Measurements from ENCODE around the gene ADRB2. TPM values are rescaled to one million over a fixed set of nuclear protein-coding genes. Genes with fewer than 3 reads are reported as not detected.
A peak's percentile ranks its signal among the peaks of the same experiment; 100 is the strongest.
"Not testable (repeated sequence)": the region's sequence is repeated elsewhere in the genome, so short reads cannot be mapped to it uniquely, and the experiment has no call there.

ADRB2 gene
- total and polyA plus RNA-seq, 5 donors = 2.4 to 9.2 (median 7.4) TPM

DNA sequence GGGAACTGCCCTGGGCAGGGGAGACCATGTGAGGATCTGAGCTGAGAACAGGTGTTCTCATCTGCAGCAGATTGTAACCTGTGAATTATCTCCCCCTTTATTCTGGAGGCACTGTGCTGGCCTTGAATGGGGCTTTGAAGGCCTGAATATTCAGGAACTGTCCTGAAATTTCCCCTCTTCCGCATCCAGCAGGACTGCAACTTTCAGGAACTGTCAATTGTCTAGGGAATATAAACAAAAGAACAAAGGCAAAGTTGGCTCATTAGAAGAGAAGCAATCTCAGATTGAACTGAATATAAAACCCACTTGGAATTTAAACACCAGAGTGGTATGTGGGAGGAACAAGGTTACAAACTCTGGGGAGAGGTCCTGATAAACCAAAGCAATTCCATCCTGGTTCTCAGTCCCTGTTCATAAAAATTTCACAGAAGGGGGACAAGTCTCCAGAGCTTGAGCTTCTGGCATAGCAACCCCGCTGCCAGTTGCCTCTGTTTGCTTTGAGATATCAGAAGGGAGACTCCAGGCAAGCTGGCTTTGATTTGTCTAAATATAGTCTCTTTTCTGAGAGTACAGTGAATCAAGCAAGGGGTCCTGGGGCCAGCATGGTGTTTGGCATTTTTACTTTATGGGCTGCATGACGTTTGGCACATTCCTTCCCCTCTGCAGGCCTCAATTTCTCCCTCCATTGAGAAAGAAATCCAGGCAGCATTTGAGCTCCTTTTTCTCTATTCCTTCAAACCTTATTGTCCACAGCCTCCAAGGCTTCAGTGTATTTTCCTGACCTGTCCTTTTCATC, 47.5 kb downstream of the ADRB2 start:
- H3K4me3 ChIP-seq (ENCODE audit: low read length) = no peak overlapping the region
- peaks cover 9% of the 10 kb centered on the region for H3K4me1 ChIP-seq (ENCODE audit: control insufficient read depth, insufficient read depth, low read length)
- intact Hi-C loops (cut with DNase I) = no loop called here
- no peaks in the 10 kb centered on the region for H3K9me3 ChIP-seq (ENCODE audit: control insufficient read depth, low read length)
- DNase-seq (no peak), ATAC-seq (peak; percentile 38 to 56)
- H3K27me3 ChIP-seq (ENCODE audit: control insufficient read depth, insufficient read depth) = no peaks in the 10 kb centered on the region
- H3K27ac ChIP-seq (ENCODE audit: low read length) = peak overlapping the region; percentile 70
- WGBS = 25% methylated on average over 3 of the region's 3 CpGs

DNA sequence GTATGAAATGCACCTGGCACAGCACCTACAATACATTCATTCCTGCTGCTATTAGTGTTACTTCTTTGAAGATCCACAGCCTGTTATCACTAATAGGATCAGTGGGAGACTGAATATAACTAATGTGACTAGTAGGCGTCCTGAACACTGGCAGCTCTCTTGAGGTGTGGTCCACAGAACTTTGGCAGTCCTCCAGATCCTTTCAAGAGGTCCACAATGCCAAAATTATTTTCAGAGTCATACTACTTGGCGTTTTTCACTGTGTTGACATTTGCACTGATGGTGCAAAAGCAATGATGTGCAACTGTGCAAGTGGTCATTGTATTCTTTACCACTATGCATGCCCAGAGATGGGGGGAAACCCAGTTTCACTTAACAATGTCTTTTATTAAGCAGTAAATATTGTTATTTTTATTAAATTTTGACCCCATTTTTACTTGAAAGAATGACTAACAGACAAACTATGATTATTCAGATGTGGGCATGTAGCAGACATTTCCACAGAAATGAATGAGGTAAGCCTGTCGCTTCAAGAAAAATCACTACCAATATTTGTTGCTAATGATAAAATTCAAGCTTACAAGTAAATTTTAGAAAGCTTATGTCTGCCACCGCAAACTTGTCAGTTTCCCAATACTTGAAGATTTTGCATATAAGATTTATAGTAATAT, 48.9 kb downstream of the ADRB2 start:
- Histone ChIP-seq H3K27me3 (ENCODE audit: control insufficient read depth, insufficient read depth) (no peaks in the 10 kb centered on the region), H3K27ac (ENCODE audit: low read length) (peak overlapping the region; percentile 1), H3K9me3 (ENCODE audit: control insufficient read depth, low read length) (no peaks in the 10 kb centered on the region), H3K4me1 (ENCODE audit: control insufficient read depth, insufficient read depth, low read length) (peaks cover 9% of the 10 kb centered on the region), H3K4me3 (ENCODE audit: low read length) (no peak overlapping the region)
- 54% methylated on average over 4 of the region's 4 CpGs for WGBS
- DNase-seq = no peak
- peak; percentile 63 for ATAC-seq
- intact Hi-C loops (cut with DNase I) = no loop called here

- H3K27me3 ChIP-seq (ENCODE audit: control insufficient read depth, insufficient read depth); ATAC-seq; DNase-seq; intact Hi-C loops (cut with DNase I); H3K27ac ChIP-seq (ENCODE audit: low read length); H3K4me1 ChIP-seq (ENCODE audit: control insufficient read depth, insufficient read depth, low read length); H3K4me3 ChIP-seq (ENCODE audit: low read length); H3K9me3 ChIP-seq (ENCODE audit: control insufficient read depth, low read length): not testable (repeated sequence)
- 92% methylated on average over 5 of the region's 5 CpGs for WGBS
Observed at GRCh38 chr5:148877436-148877835, 51.0 kb downstream of the ADRB2 start.

Other genes starting within 250 kb of the ADRB2 start
- 1 to 10 TPM; 7.6 to 9.1 (median 8.5) TPM for gene HTR4, start 172.1 kb upstream of the ADRB2 start, total RNA-seq
- gene HTR4, start 172.1 kb upstream of the ADRB2 start, polyA plus RNA-seq = 1.3 TPM
- gene SH3TC2, start 236.5 kb downstream of the ADRB2 start, total RNA-seq = 10 to 100 TPM in 3 of 4 donors, 1 to 10 TPM in 1; 6.7 to 17.9 (median 14.7) TPM
- 4.9 TPM for gene SH3TC2, start 236.5 kb downstream of the ADRB2 start, polyA plus RNA-seq